Myocyte (in vitro differentiated cells): ENCODE measurements around the gene ABHD14A. TPM values are rescaled to one million over a fixed set of nuclear protein-coding genes. Genes with fewer than 3 reads are reported as not detected.
"Not testable (repeated sequence)": the region's sequence is repeated elsewhere in the genome, so short reads cannot be mapped to it uniquely, and the experiment has no call there.

Experiments used
- DNase-seq: peaks from one replicate; pipeline ENCODE4 v3.0.0-alpha.2; 2012; ENCODE audit warnings: low read depth
- total RNA-seq: library from RNA; depleted of rRNA; stranded (reverse); fragments of >200 nt; gene quantifications from 2 replicates; pipeline ENCODE4 v1.2.3, GENCODE V29; 2014

ABHD14A gene
- total RNA-seq, 1 donor from 2014 or later, result 20.6 TPM

- DNase-seq, result peak; percentile 54
These were observed 4.1 kb upstream of the ABHD14A start for GRCh38 chr3:51970606-51971300.

GRCh38 chr3:51971350-51971749 is 3.5 kb upstream of the ABHD14A start:
- no peak for DNase-seq

- no peak for DNase-seq
These were observed 444 bp upstream of the ABHD14A start for GRCh38 chr3:51974277-51974962.

- DNase-seq, result peak; percentile 68
These were observed 1.1 kb downstream of the ABHD14A start for GRCh38 chr3:51975852-51976549.

GRCh38 chr3:51977446-51978142 is 2.7 kb downstream of the ABHD14A start:
- no peak for DNase-seq

- DNase-seq, result no peak
These were observed 3.3 kb downstream of the ABHD14A start for GRCh38 chr3:51978143-51978502.

- DNase-seq, result no peak
These were observed 5.4 kb downstream of the ABHD14A start for GRCh38 chr3:51980253-51980652.

- DNase-seq, result peak; percentile 62
These were observed 7.5 kb downstream of the ABHD14A start for GRCh38 chr3:51982352-51982837.

GRCh38 chr3:51982838-51983577 is 8.1 kb downstream of the ABHD14A start, which contains the start of gene ACY1:
Gene ACY1 (plus strand): TSS chr3:51983535. CDS start chr3:51984065, 530 bp downstream.
- DNase-seq, result peak; percentile 84

GRCh38 chr3:51983578-51984268 is 8.9 kb downstream of the ABHD14A start:
- DNase-seq, result no peak

GRCh38 chr3:51984269-51984647 is 9.4 kb downstream of the ABHD14A start:
- no peak for DNase-seq

GRCh38 chr3:51985063-51985462 is 10.2 kb downstream of the ABHD14A start:
- no peak for DNase-seq

- DNase-seq, result no peak
These were observed 11.4 kb downstream of the ABHD14A start for GRCh38 chr3:51986010-51986947.

- no peak for DNase-seq
These were observed 12.7 kb downstream of the ABHD14A start for GRCh38 chr3:51987568-51987967.

GRCh38 chr3:51988286-51989146 is 13.7 kb downstream of the ABHD14A start:
- no peak for DNase-seq

- not testable (repeated sequence) for DNase-seq
These were observed 15.7 kb downstream of the ABHD14A start for GRCh38 chr3:51990501-51990971.

GRCh38 chr3:51992017-51992682 is 17.3 kb downstream of the ABHD14A start:
- no peak for DNase-seq
